HG03460 (cell line): ENCODE measurements around the gene AFTPH.
A peak's percentile ranks its signal among the peaks of the same experiment; 100 is the strongest.

Experiments
- ATAC-seq: cut with Tn5 transposase; IDR thresholded peaks from one replicate; pipeline ENCODE4 v1.9.1; 2021; ENCODE audit not compliant: unreplicated experiment

AFTPH gene

GRCh38 chr2:64586054-64586453 is 61.9 kb downstream of the AFTPH start:
- no peak for ATAC-seq

- no peak for ATAC-seq
Observed at GRCh38 chr2:64586883-64587481, 62.9 kb downstream of the AFTPH start.

GRCh38 chr2:64587561-64587960 is 63.4 kb downstream of the AFTPH start:
- no peak for ATAC-seq

GRCh38 chr2:64591188-64591587 is 67.1 kb downstream of the AFTPH start:
- no peak for ATAC-seq

- ATAC-seq, result no peak
Observed at GRCh38 chr2:64593035-64593655, 69.0 kb downstream of the AFTPH start.

GRCh38 chr2:64594226-64594989 is 70.3 kb downstream of the AFTPH start:
- ATAC-seq, result no peak

- ATAC-seq, result no peak
Observed at GRCh38 chr2:64595397-64596176, 71.5 kb downstream of the AFTPH start.

GRCh38 chr2:64598226-64598625 is 74.1 kb downstream of the AFTPH start:
- no peak for ATAC-seq

GRCh38 chr2:64599469-64599868 is 75.3 kb downstream of the AFTPH start:
- ATAC-seq, result no peak

GRCh38 chr2:64601034-64601754 is 77.1 kb downstream of the AFTPH start:
- no peak for ATAC-seq

GRCh38 chr2:64601785-64602391 is 77.8 kb downstream of the AFTPH start:
- no peak for ATAC-seq

GRCh38 chr2:64602436-64602835 is 78.3 kb downstream of the AFTPH start:
- ATAC-seq, result no peak

- no peak for ATAC-seq
Observed at GRCh38 chr2:64604155-64604554, 80.0 kb downstream of the AFTPH start.

- ATAC-seq, result no peak
Observed at GRCh38 chr2:64605026-64605471, 80.9 kb downstream of the AFTPH start.

- no peak for ATAC-seq
Observed at GRCh38 chr2:64605991-64606478, 81.9 kb downstream of the AFTPH start.

GRCh38 chr2:64606479-64607363 is 82.6 kb downstream of the AFTPH start:
- peak; percentile 86 for ATAC-seq

- ATAC-seq, result no peak
Observed at GRCh38 chr2:64607381-64608304, 83.5 kb downstream of the AFTPH start.

GRCh38 chr2:64608867-64609226 is 84.7 kb downstream of the AFTPH start:
- peak; percentile 2 for ATAC-seq
